Endodermal cell (in vitro differentiated cells): Measurements from ENCODE around the gene RBPJL. TPM values are rescaled to one million over a fixed set of nuclear protein-coding genes. Genes with fewer than 3 reads are reported as not detected.

ENCODE experiments used
- DNase-seq: peaks from one replicate; pipeline ENCODE4 v3.0.0-alpha.2; 2017
- H3K27ac ChIP-seq: 2 replicates; pipeline ENCODE4 v1.5.1; 2013; ENCODE audit warnings: mild to moderate bottlenecking, low read depth, low read length, moderate library complexity
- H3K27me3 ChIP-seq: 2 replicates; pipeline ENCODE4 v1.6.1; 2013; ENCODE audit warnings: mild to moderate bottlenecking, low read length, moderate library complexity; ENCODE audit not compliant: insufficient read depth, control insufficient read depth, poor library complexity, severe bottlenecking
- H3K36me3 ChIP-seq: 2 replicates; pipeline ENCODE4 v1.7.0; 2013; ENCODE audit warnings: mild to moderate bottlenecking, low read length, moderate library complexity; ENCODE audit not compliant: control insufficient read depth, insufficient read depth
- H3K4me1 ChIP-seq: one replicate; pipeline ENCODE4 v1.7.0; 2013; ENCODE audit warnings: low read length; ENCODE audit not compliant: control insufficient read depth, insufficient read depth
- H3K4me3 ChIP-seq: 2 replicates; pipeline ENCODE4 v1.5.1; 2013; ENCODE audit warnings: mild to moderate bottlenecking, low read length, moderate library complexity
- H3K9ac ChIP-seq: 2 replicates; pipeline ENCODE4 v1.6.1; 2013; ENCODE audit warnings: mild to moderate bottlenecking, low read length, moderate library complexity; ENCODE audit not compliant: poor library complexity, severe bottlenecking; ENCODE audit errors: extremely low read depth
- H3K9me3 ChIP-seq: 2 replicates; pipeline ENCODE4 v1.6.1; 2013; ENCODE audit warnings: mild to moderate bottlenecking, low read length, moderate library complexity; ENCODE audit not compliant: control insufficient read depth
- H3K27ac Mint-ChIP-seq: 2 replicates; pipeline ENCODE4 v1.8.0; 2020; ENCODE audit warnings: mixed read lengths
- H3K27me3 Mint-ChIP-seq: 2 replicates; pipeline ENCODE4 v1.8.0; 2021; ENCODE audit warnings: mild to moderate bottlenecking, mixed read lengths; ENCODE audit not compliant: insufficient read depth
- H3K36me3 Mint-ChIP-seq: 2 replicates; pipeline ENCODE4 v1.8.0; 2020; ENCODE audit warnings: low read depth, mixed read lengths
- H3K4me1 Mint-ChIP-seq: 2 replicates; pipeline ENCODE4 v1.8.0; 2020; ENCODE audit warnings: mixed read lengths
- H3K4me3 Mint-ChIP-seq: 2 replicates; pipeline ENCODE4 v1.8.0; 2020; ENCODE audit warnings: mild to moderate bottlenecking, moderate library complexity, mixed read lengths
- H3K9me3 Mint-ChIP-seq: 2 replicates; pipeline ENCODE4 v1.8.0; 2020; ENCODE audit warnings: mild to moderate bottlenecking, mixed read lengths
- whole genome bisulfite sequencing, 2 experiments: methylation state at CpG; one replicate each; pipeline versions ENCODE4 v1.1.5 to v1.1.7; 2013; ENCODE audit warnings: missing lambda C conversion rate in 2 of 2, mixed read lengths in 1 of 2; ENCODE audit not compliant: insufficient coverage in 1 of 2, insufficient read length in 1 of 2; 5-methylcytosine and 5-hydroxymethylcytosine counted together
- long read RNA-seq, 4 experiments: library from polyadenylated mRNA in 2 of 4; library from RNA in 1 of 4; library from capped mRNA in 1 of 4; stranded (forward) in 3 of 4; unstranded in 1 of 4; transcript quantifications; one replicate each; pipeline ENCODE4 v2.0.0, GENCODE V29; 2020 to 2021; ENCODE audit warnings: inconsistent platforms in 1 of 4
- polyA plus RNA-seq, 2 experiments: library from polyadenylated mRNA; stranded (reverse); fragments of 50-300 nt; gene quantifications; one replicate each; pipeline ENCODE4 v1.2.3, GENCODE V29; 2013
- total RNA-seq, 2 donors: library from RNA; stranded (reverse); fragmentation: NEBNext Ultra II Directional in 1 of 2; extraction: Animal tissue kit (Norgen Biotek cat#: 25700) in 1 of 2; gene quantifications; 2 replicates in 1 of 2; 3 replicates in 1 of 2; pipeline ENCODE4 v1.2.1, GENCODE V29; 2021
- TF ChIP-seq, protein P1 (sequence below): fragments of 200-600 bp; sonication (generic); conservative IDR thresholded peaks from 2 replicates; pipeline ENCODE4 v1.5.0; 2021; ENCODE audit warnings: antibody characterized with exemption, mild to moderate bottlenecking

Gene RBPJL
- not detected for total RNA-seq
- polyA plus RNA-seq (2013, experiment 1 of 2) = not detected
- polyA plus RNA-seq (2013, experiment 2 of 2) = not detected
- long read RNA-seq, experiment 1 = 0 reads
- long read RNA-seq, experiment 2 = 0 reads
- long read RNA-seq, experiment 3 = 0 reads
- long read RNA-seq, experiment 4 = 0 reads

DNA sequence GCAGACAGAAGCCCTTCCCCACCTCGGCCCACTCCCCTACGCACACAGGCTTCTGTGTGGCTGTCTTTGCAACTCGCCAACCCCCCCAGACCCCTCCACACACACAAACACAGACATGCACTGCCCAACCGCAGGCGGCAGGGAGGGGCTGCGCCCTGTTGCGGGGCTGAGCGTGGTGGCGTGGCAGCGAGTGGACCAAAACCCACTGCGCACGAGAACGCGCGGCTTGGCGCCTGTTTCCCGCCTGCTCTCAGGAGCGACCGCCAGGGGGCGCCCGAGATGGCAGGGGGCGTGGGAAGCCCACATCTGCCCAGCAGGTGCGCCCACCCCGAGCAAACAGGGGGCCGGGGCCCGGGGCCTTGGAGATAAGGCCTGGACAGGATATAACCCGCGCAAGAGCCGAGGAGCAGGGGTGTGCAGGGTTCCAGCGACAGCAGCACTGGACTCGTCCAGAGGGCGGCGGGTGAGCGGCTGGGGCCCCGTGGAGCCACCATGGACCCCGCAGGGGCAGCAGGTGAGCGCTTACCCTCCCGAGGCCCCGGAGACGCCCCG, at the start of gene RBPJL:
Gene RBPJL (plus strand): TSS at position 410 of the 552 bp plus-strand sequence. CDS start 83 bp downstream, at position 493.
- no peaks in the 10 kb centered on the region for H3K9me3 ChIP-seq
- H3K4me1 Mint-ChIP-seq = peaks cover 15% of the 10 kb centered on the region
- H3K36me3 ChIP-seq = no peaks in the 10 kb centered on the region
- H3K27me3 Mint-ChIP-seq = peaks cover 43% of the 10 kb centered on the region
- no peaks in the 10 kb centered on the region for H3K27me3 ChIP-seq
- WGBS, 2 experiments = 62 to 76% methylated on average over 25 to 41 of the region's 41 CpGs
- TF ChIP-seq, protein P1, sequence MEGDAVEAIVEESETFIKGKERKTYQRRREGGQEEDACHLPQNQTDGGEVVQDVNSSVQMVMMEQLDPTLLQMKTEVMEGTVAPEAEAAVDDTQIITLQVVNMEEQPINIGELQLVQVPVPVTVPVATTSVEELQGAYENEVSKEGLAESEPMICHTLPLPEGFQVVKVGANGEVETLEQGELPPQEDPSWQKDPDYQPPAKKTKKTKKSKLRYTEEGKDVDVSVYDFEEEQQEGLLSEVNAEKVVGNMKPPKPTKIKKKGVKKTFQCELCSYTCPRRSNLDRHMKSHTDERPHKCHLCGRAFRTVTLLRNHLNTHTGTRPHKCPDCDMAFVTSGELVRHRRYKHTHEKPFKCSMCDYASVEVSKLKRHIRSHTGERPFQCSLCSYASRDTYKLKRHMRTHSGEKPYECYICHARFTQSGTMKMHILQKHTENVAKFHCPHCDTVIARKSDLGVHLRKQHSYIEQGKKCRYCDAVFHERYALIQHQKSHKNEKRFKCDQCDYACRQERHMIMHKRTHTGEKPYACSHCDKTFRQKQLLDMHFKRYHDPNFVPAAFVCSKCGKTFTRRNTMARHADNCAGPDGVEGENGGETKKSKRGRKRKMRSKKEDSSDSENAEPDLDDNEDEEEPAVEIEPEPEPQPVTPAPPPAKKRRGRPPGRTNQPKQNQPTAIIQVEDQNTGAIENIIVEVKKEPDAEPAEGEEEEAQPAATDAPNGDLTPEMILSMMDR = peak; percentile 98
- H3K4me1 ChIP-seq = no peaks in the 10 kb centered on the region
- DNase-seq = peak; percentile 87
- H3K9ac ChIP-seq = no peak within 1 kb of the TSS
- no peak within 1 kb of the TSS for H3K27ac ChIP-seq
- no peak within 1 kb of the TSS for H3K27ac Mint-ChIP-seq
- H3K4me3 ChIP-seq = no peak within 1 kb of the TSS
- no peaks in the 10 kb centered on the region for H3K9me3 Mint-ChIP-seq
- H3K4me3 Mint-ChIP-seq = no peak within 1 kb of the TSS
- H3K36me3 Mint-ChIP-seq = no peaks in the 10 kb centered on the region

DNA sequence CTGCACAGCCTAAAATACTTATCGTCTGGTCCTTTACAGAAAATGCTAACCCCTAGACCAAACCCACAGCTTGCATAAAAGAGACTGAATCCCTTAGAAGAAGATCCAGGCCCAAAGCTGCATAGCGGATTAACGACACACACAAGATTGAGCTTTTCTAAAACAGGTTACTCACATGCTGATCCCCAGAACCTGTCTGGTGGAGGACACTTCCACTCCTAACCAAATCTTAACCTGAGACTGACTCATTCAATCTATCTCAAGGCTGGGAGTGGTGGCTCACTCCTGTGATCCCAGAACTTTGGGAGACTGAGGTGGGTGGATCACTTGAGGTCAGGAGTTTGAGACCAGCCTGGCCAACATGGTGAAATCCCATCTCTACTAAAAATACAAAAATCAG, 49.5 kb upstream of the RBPJL start:
- H3K36me3 Mint-ChIP-seq = no peaks in the 10 kb centered on the region
- H3K4me3 ChIP-seq = no peak overlapping the region
- no peak overlapping the region for H3K9ac ChIP-seq
- no peak for DNase-seq
- TF ChIP-seq, protein P1 = no peak
- no peak overlapping the region for H3K27ac ChIP-seq
- H3K27ac Mint-ChIP-seq = no peak overlapping the region
- H3K36me3 ChIP-seq = no peaks in the 10 kb centered on the region
- WGBS, 2 experiments = 70% methylated on average over 3 of the region's 3 CpGs; no CpG with 5 or more reads in 1 of the 2 experiments
- H3K9me3 Mint-ChIP-seq = no peaks in the 10 kb centered on the region
- H3K9me3 ChIP-seq = no peaks in the 10 kb centered on the region
- H3K4me1 ChIP-seq = no peaks in the 10 kb centered on the region
- H3K4me1 Mint-ChIP-seq = peaks cover 5% of the 10 kb centered on the region
- no peak overlapping the region for H3K4me3 Mint-ChIP-seq
- peaks cover 8% of the 10 kb centered on the region for H3K27me3 Mint-ChIP-seq
- H3K27me3 ChIP-seq = no peaks in the 10 kb centered on the region

GRCh38 chr20:45257711-45258110, 48.9 kb upstream of the RBPJL start:
- 92 to 97% methylated on average over 5 to 7 of the region's 7 CpGs for WGBS, 2 experiments
- H3K27ac Mint-ChIP-seq = no peak overlapping the region
- no peak overlapping the region for H3K4me3 ChIP-seq
- no peaks in the 10 kb centered on the region for H3K9me3 Mint-ChIP-seq
- TF ChIP-seq, protein P1 = no peak
- H3K27me3 ChIP-seq = no peaks in the 10 kb centered on the region
- H3K27ac ChIP-seq = no peak overlapping the region
- no peak for DNase-seq
- H3K4me1 Mint-ChIP-seq = peaks cover 4% of the 10 kb centered on the region
- H3K9ac ChIP-seq = no peak overlapping the region
- no peaks in the 10 kb centered on the region for H3K36me3 Mint-ChIP-seq
- H3K4me1 ChIP-seq = no peaks in the 10 kb centered on the region
- no peaks in the 10 kb centered on the region for H3K36me3 ChIP-seq
- H3K9me3 ChIP-seq = no peaks in the 10 kb centered on the region
- peaks cover 7% of the 10 kb centered on the region for H3K27me3 Mint-ChIP-seq
- no peak overlapping the region for H3K4me3 Mint-ChIP-seq
